K562 (cell line): ENCODE measurements around the gene FOXA3. TPM values are rescaled to one million over a fixed set of nuclear protein-coding genes. Genes with fewer than 3 reads are reported as not detected.

Experiments used
- AFF1 ChIP-seq, 2 experiments: fragments of 450-650 bp; IDR thresholded peaks; 2 replicates each; pipeline ENCODE4 v1.6.1; 2018; ENCODE audit warnings: mild to moderate bottlenecking in 2 of 2, low read depth in 1 of 2; ENCODE audit not compliant: partially characterized antibody in 2 of 2
- HDAC6 ChIP-seq: IDR thresholded peaks from 2 replicates; pipeline ENCODE4 v1.6.1; 2012; ENCODE audit warnings: low read depth, mild to moderate bottlenecking, control low read depth, inconsistent platforms, low read length, moderate library complexity
- IRF9 ChIP-seq: fragments of 450-650 bp; IDR thresholded peaks from 2 replicates; pipeline ENCODE4 v1.6.1; 2016; ENCODE audit warnings: missing biosample characterization, missing genetic modification characterization
- NFE2 ChIP-seq: IDR thresholded peaks from 2 replicates; pipeline ENCODE4 v1.6.1; 2014; ENCODE audit warnings: antibody characterized with exemption, low read depth
- PHF20 ChIP-seq: fragments of 450-650 bp; IDR thresholded peaks from 2 replicates; pipeline ENCODE4 v1.6.1; 2018; ENCODE audit not compliant: partially characterized antibody
- PRDM10 ChIP-seq: fragments of 450-650 bp; IDR thresholded peaks from 2 replicates; pipeline ENCODE4 v1.6.1; 2018; ENCODE audit not compliant: partially characterized antibody
- SMARCA5 ChIP-seq: fragments of 450-650 bp; IDR thresholded peaks from 2 replicates; pipeline ENCODE4 v1.6.1; 2016
- SOX6 ChIP-seq: fragments of 450-650 bp; IDR thresholded peaks from 2 replicates; pipeline ENCODE4 v1.6.1; 2014; ENCODE audit warnings: mild to moderate bottlenecking
- TFAM ChIP-seq: fragments of 250-450 bp; sonication (Bioruptor Pico); conservative IDR thresholded peaks from 2 replicates; pipeline ENCODE4 v1.5.0; 2021; ENCODE audit warnings: mild to moderate bottlenecking, moderate library complexity
- USF1 ChIP-seq: sonication (generic); formaldehyde crosslinking; IDR thresholded peaks from 2 replicates; pipeline ENCODE4 v1.9.0; 2022; ENCODE audit warnings: mild to moderate bottlenecking, missing genetic modification reagents
- XRCC5 ChIP-seq: fragments of 200-400 bp; formaldehyde crosslinking; IDR thresholded peaks from 2 replicates; pipeline ENCODE4 v1.6.1; 2017; ENCODE audit warnings: low read depth, mild to moderate bottlenecking, low read length
- ZNF592 ChIP-seq: fragments of 450-650 bp; IDR thresholded peaks from 2 replicates; pipeline ENCODE4 v1.6.1; 2017; ENCODE audit warnings: antibody characterized with exemption, mild to moderate bottlenecking
- ZNF76 ChIP-seq: fragments of 250-450 bp; sonication (Bioruptor Pico); IDR thresholded peaks from 2 replicates; pipeline ENCODE4 v1.4.0; 2020; ENCODE audit warnings: mild to moderate bottlenecking, moderate library complexity, borderline replicate concordance
- polyA plus RNA-seq, 8 experiments: library from polyadenylated mRNA; depleted of rRNA in 4 of 8; stranded (reverse) in 5 of 8; unstranded in 3 of 8; fragments of >200 nt; fragmentation: Nextera tagmentation in 2 of 8; fragmentation: Illumina TruSeq in 1 of 8; extraction: Ambion mirVana in 2 of 8; extraction: Trizol in 1 of 8; gene quantifications; 2 replicates each; pipeline versions ENCODE4 v1.2.1 to v1.2.3, GENCODE V29; 2011 to 2014; ENCODE audit warnings: inconsistent platforms in 1 of 8, missing spikeins in 1 of 8
- total RNA-seq, 7 experiments: library from RNA; depleted of rRNA in 6 of 7; stranded (reverse); fragments of >200 nt in 6 of 7; fragmentation: Illumina TruSeq in 2 of 7; extraction: Trizol in 2 of 7; gene quantifications; 2 replicates each; pipeline versions ENCODE4 v1.2.1 to v1.2.3, GENCODE V29; 2011 to 2021; ENCODE audit warnings: low replicate concordance in 1 of 7

Gene FOXA3
- total and polyA plus RNA-seq, 9 of the 15 experiments (the other 6 are each of a cell fraction or from before 2014, with no cell fraction given): 1.3 to 15.5 (median 4.7) TPM

GRCh38 chr19:45886427-45887199, 22.5 kb downstream of the FOXA3 start (continued):
- TF ChIP-seq USF1 (CRISPR knock-in tag) (0 out of 2 replicates have a peak, but pooled peaks have one; percentile 12), NFE2 (no peak), IRF9 (tag) (no peak), ZNF76 (CRISPR knock-in tag) (no peak), HDAC6 (no peak), PRDM10 (peak; percentile 96), SOX6 (peak; percentile 35; the same call in 1 of the 2 replicates), TFAM (CRISPR knock-in tag) (no peak), PHF20 (peak; percentile 56), ZNF592 (peak; percentile 73), AFF1 (IDR thresholded peaks at IDR 0.05; ENCODE audit: low read depth in 1 of 2, partially characterized antibody in 2 of 2) (peak in 1 of 2 experiments; percentile 91), XRCC5 (peak; percentile 87), SMARCA5 (peak; percentile 95)
